OCI-LY7 (cell line): ENCODE data around the gene PPP1R14B. TPM values are rescaled to one million over a fixed set of nuclear protein-coding genes. Genes with fewer than 3 reads are reported as not detected.
A peak's percentile ranks its signal among the peaks of the same experiment; 100 is the strongest.

ENCODE experiments used
- BruUV-seq: library from RNA; stranded (reverse); fragments of 400-500 nt; replicated peaks from 2 replicates; lab custom pipeline; 2021; lab: Mats Ljungman, UMichigan
- CTCF ChIA-PET: fragments of 300-600 bp; sonication (Branson Sonifier 250); formaldehyde crosslinking; loops from one replicate; lab custom pipeline; 2022; ENCODE audit warnings: antibody characterized with exemption; ENCODE audit not compliant: unreplicated experiment; lab: Charles Lee
- POLR2A ChIA-PET: fragments of 300-600 bp; sonication (Branson Sonifier 250); formaldehyde crosslinking; loops from one replicate; lab custom pipeline; 2022; ENCODE audit warnings: antibody characterized with exemption; lab: Charles Lee
- DNase-seq: peaks from one replicate; pipeline ENCODE4 v3.0.0-alpha.2; 2015; ENCODE audit warnings: low spot score
- H2AFZ ChIP-seq: fragments of 200-600 bp; sonication (generic), shearing (Covaris generic); 2 replicates; pipeline ENCODE4 v1.6.1; 2014; ENCODE audit warnings: mild to moderate bottlenecking, antibody characterized with exemption, low read length, moderate library complexity
- H3K27ac ChIP-seq: fragments of 200-600 bp; sonication (generic); 2 replicates; pipeline ENCODE4 v1.5.1; 2014; ENCODE audit warnings: mixed run types, low read depth, mild to moderate bottlenecking, moderate library complexity, low read length, inconsistent platforms; ENCODE audit not compliant: poor library complexity, severe bottlenecking
- H3K36me3 ChIP-seq: fragments of 200-600 bp; sonication (generic); 2 replicates; pipeline ENCODE4 v1.6.1; 2014; ENCODE audit warnings: mild to moderate bottlenecking, antibody characterized with exemption, low read length, moderate library complexity, mixed read lengths; ENCODE audit not compliant: insufficient read depth
- H3K4me1 ChIP-seq: fragments of 200-600 bp; sonication (generic); 2 replicates; pipeline ENCODE4 v1.5.1; 2014; ENCODE audit warnings: mild to moderate bottlenecking, low read length; ENCODE audit not compliant: insufficient read depth, poor library complexity, severe bottlenecking
- H3K4me2 ChIP-seq: fragments of 200-600 bp; sonication (generic); 2 replicates; pipeline ENCODE4 v1.6.1; 2014; ENCODE audit warnings: mild to moderate bottlenecking, low read length
- H3K4me3 ChIP-seq: fragments of 200-600 bp; sonication (generic); 2 replicates; pipeline ENCODE4 v1.5.1; 2014; ENCODE audit warnings: mild to moderate bottlenecking, low read depth, low read length; ENCODE audit not compliant: poor library complexity, severe bottlenecking
- H3K79me2 ChIP-seq: fragments of 200-600 bp; sonication (generic); 2 replicates; pipeline ENCODE4 v1.6.1; 2016; ENCODE audit warnings: low read depth, mild to moderate bottlenecking, low read length, moderate library complexity, mixed read lengths; ENCODE audit not compliant: insufficient read depth
- H3K9me2 ChIP-seq: fragments of 200-600 bp; sonication (generic); 2 replicates; pipeline ENCODE4 v1.6.1; 2016; ENCODE audit warnings: mild to moderate bottlenecking, low read length, mixed read lengths; ENCODE audit not compliant: insufficient read depth
- H3K9me3 ChIP-seq: fragments of 200-600 bp; sonication (generic); 2 replicates; pipeline ENCODE4 v1.6.1; 2014; ENCODE audit warnings: mild to moderate bottlenecking, mixed run types, low read length, mixed read lengths
- H4K20me1 ChIP-seq: fragments of 200-600 bp; sonication (generic); 2 replicates; pipeline ENCODE4 v1.6.1; 2014; ENCODE audit warnings: mild to moderate bottlenecking, antibody characterized with exemption, low read length, moderate library complexity, mixed read lengths; ENCODE audit not compliant: insufficient read depth
- EZH2phosphoT487 ChIP-seq: fragments of 200-600 bp; sonication (generic); IDR thresholded peaks from 2 replicates; pipeline ENCODE4 v1.6.1; 2018; ENCODE audit warnings: low read depth, borderline replicate concordance, mild to moderate bottlenecking, mixed run types, antibody characterized with exemption, low read length, moderate library complexity, mixed read lengths
- intact Hi-C: fragments of 100-400 bp; cut with micrococcal nuclease; formaldehyde crosslinking; loops from one replicate; pipeline ENCODE4 v1.10.0; 2022; ENCODE audit not compliant: unreplicated experiment
- total RNA-seq, 2 experiments: library from RNA; depleted of rRNA in 1 of 2; stranded (reverse); fragments of >200 nt in 1 of 2; shearing (Covaris generic) in 1 of 2; gene quantifications; 2 replicates each; pipeline ENCODE4 v1.2.3, GENCODE V29; 2014 to 2022
- TF ChIP-seq, protein P1 (sequence below): fragments of 200-600 bp; sonication (generic); conservative IDR thresholded peaks from 2 replicates; pipeline ENCODE4 v1.5.1; 2014; ENCODE audit warnings: mild to moderate bottlenecking, antibody characterized with exemption, low read length, moderate library complexity, mixed read lengths

The PPP1R14B gene
- total RNA-seq, 2 experiments from 2014 or later: 198 to 223 TPM

- intact Hi-C loops: loop anchor here (1.0 to 5.0 kb wide), 3 partner anchors 65 to 100 kb away; partner anchors contain the start of gene GPR137
- Histone ChIP-seq H3K4me2 (peak overlapping the region; percentile 22; the same call in 1 of the 2 replicates), H4K20me1 (no peaks in the 10 kb centered on the region), H3K27ac (peak overlapping the region; percentile 96), H3K9me2 (no peaks in the 10 kb centered on the region), H2AFZ (no peak overlapping the region), H3K4me1 (peaks cover 35% of the 10 kb centered on the region), H3K36me3 (peaks cover 86% of the 10 kb centered on the region), H3K4me3 (no peak overlapping the region), H3K9me3 (no peaks in the 10 kb centered on the region), H3K79me2 (peaks cover 17% of the 10 kb centered on the region; the same call in 1 of the 2 replicates)
- DNase-seq: peak; percentile 85
- CTCF ChIA-PET: interaction anchor here (1.0 to 2.6 kb wide), 5 partner anchors 17 to 100 kb away, joined by 3 to 14 read pairs (median 4); no protein-coding TSS in a partner anchor
- TF ChIP-seq, protein P1, sequence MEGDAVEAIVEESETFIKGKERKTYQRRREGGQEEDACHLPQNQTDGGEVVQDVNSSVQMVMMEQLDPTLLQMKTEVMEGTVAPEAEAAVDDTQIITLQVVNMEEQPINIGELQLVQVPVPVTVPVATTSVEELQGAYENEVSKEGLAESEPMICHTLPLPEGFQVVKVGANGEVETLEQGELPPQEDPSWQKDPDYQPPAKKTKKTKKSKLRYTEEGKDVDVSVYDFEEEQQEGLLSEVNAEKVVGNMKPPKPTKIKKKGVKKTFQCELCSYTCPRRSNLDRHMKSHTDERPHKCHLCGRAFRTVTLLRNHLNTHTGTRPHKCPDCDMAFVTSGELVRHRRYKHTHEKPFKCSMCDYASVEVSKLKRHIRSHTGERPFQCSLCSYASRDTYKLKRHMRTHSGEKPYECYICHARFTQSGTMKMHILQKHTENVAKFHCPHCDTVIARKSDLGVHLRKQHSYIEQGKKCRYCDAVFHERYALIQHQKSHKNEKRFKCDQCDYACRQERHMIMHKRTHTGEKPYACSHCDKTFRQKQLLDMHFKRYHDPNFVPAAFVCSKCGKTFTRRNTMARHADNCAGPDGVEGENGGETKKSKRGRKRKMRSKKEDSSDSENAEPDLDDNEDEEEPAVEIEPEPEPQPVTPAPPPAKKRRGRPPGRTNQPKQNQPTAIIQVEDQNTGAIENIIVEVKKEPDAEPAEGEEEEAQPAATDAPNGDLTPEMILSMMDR: peak; percentile 90
- no peak for TF ChIP-seq EZH2phosphoT487
- POLR2A ChIA-PET: interaction anchor here (0.6 to 5.1 kb wide), 7 partner anchors 13 to 67 kb away, joined by 3 to 29 read pairs (median 6); partner anchors contain the start of genes FKBP2, NUDT22, STIP1 and TRPT1
- BruUV-seq: no TSS peak
Observed at GRCh38 chr11:64204464-64204989, 42.2 kb downstream of the PPP1R14B start.

- TF ChIP-seq, protein P1: no peak
- no peak for TF ChIP-seq EZH2phosphoT487
- Histone ChIP-seq H3K27ac (peak overlapping the region; percentile 96), H2AFZ (no peak overlapping the region), H4K20me1 (no peaks in the 10 kb centered on the region), H3K9me3 (no peaks in the 10 kb centered on the region), H3K4me3 (no peak overlapping the region), H3K36me3 (peaks cover 82% of the 10 kb centered on the region), H3K4me2 (no peak overlapping the region), H3K79me2 (peaks cover 17% of the 10 kb centered on the region; the same call in 1 of the 2 replicates), H3K4me1 (peaks cover 35% of the 10 kb centered on the region), H3K9me2 (no peaks in the 10 kb centered on the region)
- DNase-seq: no peak
- BruUV-seq: TSS peak; percentile 86
- intact Hi-C loops: loop anchor here (1.0 to 5.0 kb wide), 3 partner anchors 65 to 100 kb away; partner anchors contain the start of gene GPR137
- ChIA-PET CTCF (interaction anchor here (1.0 to 2.6 kb wide), 2 partner anchors 38 to 100 kb away, joined by 3 to 14 read pairs; no protein-coding TSS in a partner anchor), POLR2A (interaction anchor here (1.1 to 5.1 kb wide), 5 partner anchors 14 to 37 kb away, joined by 3 to 29 read pairs (median 27); partner anchors contain the start of genes FKBP2, NUDT22, STIP1 and TRPT1)
Observed at GRCh38 chr11:64204080-64204440, 42.7 kb downstream of the PPP1R14B start.
